ENCODE data around the gene GPC1.
"Not testable (repeated sequence)": the region's sequence is repeated elsewhere in the genome, so short reads cannot be mapped to it uniquely, and the experiment has no call there.

GPC1 gene

GRCh38 chr2:240480834-240481623, 45.6 kb downstream of the GPC1 start:
- Histone ChIP-seq H3K9me3 (ENCODE audit: control insufficient read depth in 1 of 2, low read length in 2 of 2) (peaks cover 0 to 2% of the 10 kb centered on the region in 2 donors), H3K36me3 (ENCODE audit: control insufficient read depth in 1 of 2, insufficient read depth in 2 of 2, low read length in 2 of 2) (no peaks in the 10 kb centered on the region), H3K27me3 (ENCODE audit: control insufficient read depth in 1 of 2, insufficient read depth in 2 of 2, low read length in 2 of 2) (no peaks in the 10 kb centered on the region), H3K4me1 (ENCODE audit: control insufficient read depth in 1 of 2, insufficient read depth in 2 of 2, low read length in 2 of 2) (no peaks in the 10 kb centered on the region), H3K9ac (ENCODE audit: low read depth in 1 of 2, low read length in 2 of 2) (no peak overlapping the region), H3K27ac (ENCODE audit: low read depth, low read length) (no peak overlapping the region), H3K4me3 (ENCODE audit: low read depth in 1 of 2, low read length in 2 of 2) (no peak overlapping the region)

DNA sequence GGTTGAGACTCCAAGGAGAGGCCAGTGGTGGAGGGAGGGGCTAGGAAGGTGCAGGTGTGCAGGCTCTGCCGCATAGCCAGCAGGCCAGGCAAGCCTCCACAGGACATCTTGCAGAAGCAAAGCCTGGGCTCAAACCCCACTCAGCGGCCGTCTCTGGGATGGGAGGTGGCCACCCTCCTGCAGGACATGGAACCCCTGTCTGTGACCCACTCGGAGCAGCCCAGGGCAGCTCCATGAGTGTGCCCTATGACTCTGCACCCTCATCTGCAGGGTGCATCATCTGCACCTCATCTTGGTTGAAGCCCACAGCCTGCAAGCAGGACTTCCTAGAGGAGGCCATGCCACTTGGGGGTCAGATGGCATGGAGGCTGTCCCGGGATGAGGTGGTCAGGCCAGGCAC, 46.3 kb downstream of the GPC1 start:
- no peaks in the 10 kb centered on the region for H3K9me3 ChIP-seq (ENCODE audit: control insufficient read depth in 1 of 2, low read length in 2 of 2)
- H3K4me1 ChIP-seq (ENCODE audit: control insufficient read depth in 1 of 2, insufficient read depth in 2 of 2, low read length in 2 of 2): no peaks in the 10 kb centered on the region
- H3K4me3 ChIP-seq (ENCODE audit: low read depth in 1 of 2, low read length in 2 of 2): no peak overlapping the region
- no peak overlapping the region for H3K9ac ChIP-seq (ENCODE audit: low read depth in 1 of 2, low read length in 2 of 2)
- no peaks in the 10 kb centered on the region for H3K27me3 ChIP-seq (ENCODE audit: control insufficient read depth in 1 of 2, insufficient read depth in 2 of 2, low read length in 2 of 2)
- no peaks in the 10 kb centered on the region for H3K36me3 ChIP-seq (ENCODE audit: control insufficient read depth in 1 of 2, insufficient read depth in 2 of 2, low read length in 2 of 2)
- no peak overlapping the region for H3K27ac ChIP-seq (ENCODE audit: low read depth, low read length)

DNA sequence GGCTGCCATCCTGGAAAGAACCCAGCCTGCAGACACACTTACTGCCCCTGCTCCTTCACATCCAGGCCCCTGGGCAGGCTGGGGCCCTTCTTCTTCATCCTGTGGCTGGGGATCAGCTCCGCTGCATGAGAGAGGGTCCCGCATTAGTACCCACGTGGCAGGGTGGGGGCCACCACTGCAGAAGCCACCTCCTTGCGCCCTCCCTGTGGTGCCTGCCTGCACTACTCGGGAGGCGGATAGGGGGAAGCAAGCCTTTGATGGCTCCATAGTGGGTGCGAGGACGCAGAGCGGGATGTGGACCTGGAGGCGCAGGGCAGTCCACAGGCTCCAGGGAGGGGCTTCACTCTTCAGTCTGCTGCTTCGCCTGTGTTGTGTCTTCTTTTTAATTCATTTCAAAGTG, 46.7 kb downstream of the GPC1 start:
- no peaks in the 10 kb centered on the region for H3K36me3 ChIP-seq (ENCODE audit: control insufficient read depth in 1 of 2, insufficient read depth in 2 of 2, low read length in 2 of 2)
- H3K4me3 ChIP-seq (ENCODE audit: low read depth in 1 of 2, low read length in 2 of 2): no peak overlapping the region
- no peaks in the 10 kb centered on the region for H3K4me1 ChIP-seq (ENCODE audit: control insufficient read depth in 1 of 2, insufficient read depth in 2 of 2, low read length in 2 of 2)
- H3K9me3 ChIP-seq (ENCODE audit: control insufficient read depth in 1 of 2, low read length in 2 of 2): no peaks in the 10 kb centered on the region
- H3K9ac ChIP-seq (ENCODE audit: low read depth in 1 of 2, low read length in 2 of 2): no peak overlapping the region
- H3K27ac ChIP-seq (ENCODE audit: low read depth, low read length): no peak overlapping the region
- no peaks in the 10 kb centered on the region for H3K27me3 ChIP-seq (ENCODE audit: control insufficient read depth in 1 of 2, insufficient read depth in 2 of 2, low read length in 2 of 2)

GRCh38 chr2:240491483-240491882, 56.0 kb downstream of the GPC1 start:
- H3K4me3 ChIP-seq (ENCODE audit: low read depth in 1 of 2, low read length in 2 of 2): no peak overlapping the region
- peaks cover 33 to 37% of the 10 kb centered on the region in 2 donors for H3K9me3 ChIP-seq (ENCODE audit: control insufficient read depth in 1 of 2, low read length in 2 of 2)
- no peak overlapping the region for H3K27ac ChIP-seq (ENCODE audit: low read depth, low read length)
- peaks cover 2 to 8% of the 10 kb centered on the region in 2 donors for H3K36me3 ChIP-seq (ENCODE audit: control insufficient read depth in 1 of 2, insufficient read depth in 2 of 2, low read length in 2 of 2)
- H3K9ac ChIP-seq (ENCODE audit: low read depth in 1 of 2, low read length in 2 of 2): no peak overlapping the region
- H3K27me3 ChIP-seq (ENCODE audit: control insufficient read depth in 1 of 2, insufficient read depth in 2 of 2, low read length in 2 of 2): no peaks in the 10 kb centered on the region
- H3K4me1 ChIP-seq (ENCODE audit: control insufficient read depth in 1 of 2, insufficient read depth in 2 of 2, low read length in 2 of 2): no peaks in the 10 kb centered on the region

DNA sequence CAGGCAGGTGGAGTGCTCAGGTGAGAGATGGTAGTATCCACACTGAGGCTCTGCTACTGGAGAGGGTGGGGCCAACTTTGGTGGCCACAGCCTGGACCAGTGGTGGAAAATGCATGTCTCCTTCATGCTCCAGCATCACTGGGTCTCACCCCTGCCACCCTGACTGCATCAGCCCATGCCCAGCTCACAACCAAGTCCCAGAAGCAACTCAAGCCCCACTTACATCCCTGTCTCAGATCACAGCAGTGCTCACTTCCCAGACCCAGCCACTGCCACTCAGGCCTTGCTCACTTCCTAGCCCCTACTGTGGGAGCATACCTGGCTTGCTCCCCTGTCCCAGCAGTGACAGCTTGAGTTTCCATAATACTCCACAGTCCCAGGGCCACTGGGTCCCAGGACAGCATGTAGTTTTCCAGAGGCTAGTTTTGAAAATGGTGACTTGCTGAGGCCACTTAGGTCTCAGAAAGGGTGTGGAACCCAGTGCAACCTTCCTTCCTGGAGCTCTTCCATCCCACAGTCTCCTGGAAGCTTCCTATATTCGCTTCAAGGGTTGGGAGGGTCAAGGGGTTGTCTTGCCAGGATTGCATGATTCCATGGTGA, 58.8 kb downstream of the GPC1 start:
- Histone ChIP-seq H3K9me3 (ENCODE audit: control insufficient read depth in 1 of 2, low read length in 2 of 2) (peaks cover 23 to 26% of the 10 kb centered on the region in 2 donors), H3K9ac (ENCODE audit: low read depth in 1 of 2, low read length in 2 of 2) (no peak overlapping the region), H3K27ac (ENCODE audit: low read depth, low read length) (no peak overlapping the region), H3K36me3 (ENCODE audit: control insufficient read depth in 1 of 2, insufficient read depth in 2 of 2, low read length in 2 of 2) (peaks cover 4 to 28% of the 10 kb centered on the region in 2 donors), H3K27me3 (ENCODE audit: control insufficient read depth in 1 of 2, insufficient read depth in 2 of 2, low read length in 2 of 2) (no peaks in the 10 kb centered on the region), H3K4me3 (ENCODE audit: low read depth in 1 of 2, low read length in 2 of 2) (no peak overlapping the region), H3K4me1 (ENCODE audit: control insufficient read depth in 1 of 2, insufficient read depth in 2 of 2, low read length in 2 of 2) (no peaks in the 10 kb centered on the region)

- not testable (repeated sequence) for H3K27ac ChIP-seq (ENCODE audit: low read depth, low read length); H3K4me1 ChIP-seq (ENCODE audit: control insufficient read depth in 1 of 2, insufficient read depth in 2 of 2, low read length in 2 of 2); H3K27me3 ChIP-seq (ENCODE audit: control insufficient read depth in 1 of 2, insufficient read depth in 2 of 2, low read length in 2 of 2); H3K4me3 ChIP-seq (ENCODE audit: low read depth in 1 of 2, low read length in 2 of 2); H3K9ac ChIP-seq (ENCODE audit: low read depth in 1 of 2, low read length in 2 of 2)
- peaks cover 6 to 32% of the 10 kb centered on the region in 2 donors for H3K36me3 ChIP-seq (ENCODE audit: control insufficient read depth in 1 of 2, insufficient read depth in 2 of 2, low read length in 2 of 2)
- peaks cover 19 to 22% of the 10 kb centered on the region in 2 donors for H3K9me3 ChIP-seq (ENCODE audit: control insufficient read depth in 1 of 2, low read length in 2 of 2)
These were observed 59.5 kb downstream of the GPC1 start for GRCh38 chr2:240494942-240495341.

DNA sequence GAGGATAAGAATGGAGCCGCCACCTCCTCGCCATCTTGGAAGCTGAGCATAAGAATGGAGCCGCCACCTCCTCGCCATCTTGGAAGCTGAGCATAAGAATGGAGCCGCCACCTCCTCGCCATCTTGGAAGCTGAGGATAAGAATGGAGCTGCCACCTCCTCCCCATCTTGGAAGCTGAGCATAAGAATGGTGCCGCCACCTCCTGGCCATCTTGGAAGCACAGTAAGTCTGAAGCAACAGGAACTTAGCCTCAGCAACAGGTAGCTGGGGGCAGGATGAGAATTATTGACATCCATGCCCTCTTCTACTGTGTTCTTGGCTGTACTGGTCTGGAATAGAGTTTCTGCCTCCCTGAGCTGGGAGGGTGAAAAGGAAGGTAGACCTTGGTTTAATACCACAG, 61.6 kb downstream of the GPC1 start:
- not testable (repeated sequence) for H3K27ac ChIP-seq (ENCODE audit: low read depth, low read length); H3K9ac ChIP-seq (ENCODE audit: low read depth in 1 of 2, low read length in 2 of 2); H3K9me3 ChIP-seq (ENCODE audit: control insufficient read depth in 1 of 2, low read length in 2 of 2); H3K4me1 ChIP-seq (ENCODE audit: control insufficient read depth in 1 of 2, insufficient read depth in 2 of 2, low read length in 2 of 2); H3K4me3 ChIP-seq (ENCODE audit: low read depth in 1 of 2, low read length in 2 of 2); H3K27me3 ChIP-seq (ENCODE audit: control insufficient read depth in 1 of 2, insufficient read depth in 2 of 2, low read length in 2 of 2)
- H3K36me3 ChIP-seq (ENCODE audit: control insufficient read depth in 1 of 2, insufficient read depth in 2 of 2, low read length in 2 of 2): peaks cover 9 to 37% of the 10 kb centered on the region in 2 donors

- H3K9me3 ChIP-seq (ENCODE audit: control insufficient read depth in 1 of 2, low read length in 2 of 2): peaks cover 0 to 7% of the 10 kb centered on the region in 2 donors
- H3K36me3 ChIP-seq (ENCODE audit: control insufficient read depth in 1 of 2, insufficient read depth in 2 of 2, low read length in 2 of 2): peaks cover 9 to 37% of the 10 kb centered on the region in 2 donors
These were observed 62.9 kb downstream of the GPC1 start for GRCh38 chr2:240498171-240498957.

DNA sequence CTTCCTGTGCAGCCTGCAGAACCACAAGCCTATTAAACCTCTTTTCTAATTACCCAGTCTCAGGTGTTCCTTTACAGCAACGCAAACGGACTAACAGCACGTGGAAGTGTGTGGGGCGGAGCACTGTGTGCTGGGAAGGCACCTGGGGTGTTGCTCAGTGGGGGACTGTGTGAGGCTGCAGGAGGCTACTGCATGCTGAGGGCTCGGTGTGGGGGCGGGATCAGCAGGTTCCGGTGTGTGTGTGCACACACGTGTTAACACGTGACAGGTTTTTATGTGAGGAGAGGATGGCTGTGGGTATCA, 63.4 kb downstream of the GPC1 start:
- Histone ChIP-seq H3K36me3 (ENCODE audit: control insufficient read depth in 1 of 2, insufficient read depth in 2 of 2, low read length in 2 of 2) (peaks cover 9 to 41% of the 10 kb centered on the region in 2 donors), H3K4me1 (ENCODE audit: control insufficient read depth in 1 of 2, insufficient read depth in 2 of 2, low read length in 2 of 2) (no peaks in the 10 kb centered on the region), H3K9me3 (ENCODE audit: control insufficient read depth in 1 of 2, low read length in 2 of 2) (peaks cover 0 to 4% of the 10 kb centered on the region in 2 donors), H3K27ac (ENCODE audit: low read depth, low read length) (no peak overlapping the region), H3K9ac (ENCODE audit: low read depth in 1 of 2, low read length in 2 of 2) (no peak overlapping the region), H3K4me3 (ENCODE audit: low read depth in 1 of 2, low read length in 2 of 2) (no peak overlapping the region), H3K27me3 (ENCODE audit: control insufficient read depth in 1 of 2, insufficient read depth in 2 of 2, low read length in 2 of 2) (no peaks in the 10 kb centered on the region)

More at GRCh38 chr2:240498171-240498957, 62.9 kb downstream of the GPC1 start:
- Histone ChIP-seq H3K4me1 (ENCODE audit: control insufficient read depth in 1 of 2, insufficient read depth in 2 of 2, low read length in 2 of 2) (no peaks in the 10 kb centered on the region), H3K9ac (ENCODE audit: low read depth in 1 of 2, low read length in 2 of 2) (no peak overlapping the region), H3K27me3 (ENCODE audit: control insufficient read depth in 1 of 2, insufficient read depth in 2 of 2, low read length in 2 of 2) (no peaks in the 10 kb centered on the region), H3K4me3 (ENCODE audit: low read depth in 1 of 2, low read length in 2 of 2) (no peak overlapping the region), H3K27ac (ENCODE audit: low read depth, low read length) (no peak overlapping the region)
